ENCODE measurements around the gene RNF212. TPM values are rescaled to one million over a fixed set of nuclear protein-coding genes. Genes with fewer than 3 reads are reported as not detected.

RNF212 gene
- total and polyA plus RNA-seq, 9 of the 15 experiments (the other 6 are each of a cell fraction or from before 2014, with no cell fraction given) = 0.04 TPM; not detected in 8

DNA sequence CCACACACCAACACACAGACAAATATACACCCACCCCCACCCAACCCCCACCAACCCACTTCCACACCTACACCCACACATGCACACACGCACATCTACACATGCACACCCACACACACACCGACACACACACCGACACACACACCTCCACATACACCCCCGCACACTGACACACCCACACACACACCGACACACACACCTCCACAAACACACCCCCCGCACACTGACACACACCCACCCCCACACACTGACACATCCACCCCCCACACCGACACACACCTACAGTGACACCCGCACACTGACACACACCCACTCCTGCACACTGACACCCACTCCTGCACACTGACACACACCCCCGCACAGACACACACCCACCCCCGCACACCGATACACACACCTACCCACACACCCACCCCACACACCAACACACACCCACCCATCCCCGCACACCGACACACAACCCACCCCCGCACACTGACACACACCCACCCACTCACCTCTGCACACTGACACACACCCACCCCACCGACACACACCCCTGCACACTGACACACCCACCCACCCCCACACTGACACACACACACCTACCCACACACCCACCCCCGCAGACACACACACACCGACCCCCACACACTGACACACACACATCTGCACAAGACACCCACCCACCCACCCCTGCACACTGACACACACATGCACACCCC lies 70.9 kb downstream of the RNF212 start (continued):
- TF ChIP-seq FIP1L1 (IDR thresholded peaks at IDR 0.05; ENCODE audit: low read depth, low read length, poor library complexity, severe bottlenecking) (no peak), RBM17 (IDR thresholded peaks at IDR 0.05; ENCODE audit: borderline replicate concordance, low read depth, low read length) (no peak), TRIM24 (IDR thresholded peaks at IDR 0.05) (peak; percentile 21 to 82; a peak in 3 of 4 replicates), SMAD3 (CRISPR knock-in tag; conservative IDR thresholded peaks at IDR 0.05) (no peak), RFX1 (IDR thresholded peaks at IDR 0.05) (no peak), EGR1 (conservative IDR thresholded peaks at IDR 0.05) (peak; percentile 98), RBM15 (IDR thresholded peaks at IDR 0.05; ENCODE audit: insufficient read depth, low read length) (no peak), ZNF263 (CRISPR knock-in tag; IDR thresholded peaks at IDR 0.05; ENCODE audit: borderline replicate concordance) (no peak), MYNN (IDR thresholded peaks at IDR 0.05) (peak; percentile 62), MYNN (CRISPR knock-in tag; IDR thresholded peaks at IDR 0.05) (no peak), ZNF175 (CRISPR knock-in tag; IDR thresholded peaks at IDR 0.05; ENCODE audit: low read depth) (no peak)
- TF ChIP-seq, protein P1, sequence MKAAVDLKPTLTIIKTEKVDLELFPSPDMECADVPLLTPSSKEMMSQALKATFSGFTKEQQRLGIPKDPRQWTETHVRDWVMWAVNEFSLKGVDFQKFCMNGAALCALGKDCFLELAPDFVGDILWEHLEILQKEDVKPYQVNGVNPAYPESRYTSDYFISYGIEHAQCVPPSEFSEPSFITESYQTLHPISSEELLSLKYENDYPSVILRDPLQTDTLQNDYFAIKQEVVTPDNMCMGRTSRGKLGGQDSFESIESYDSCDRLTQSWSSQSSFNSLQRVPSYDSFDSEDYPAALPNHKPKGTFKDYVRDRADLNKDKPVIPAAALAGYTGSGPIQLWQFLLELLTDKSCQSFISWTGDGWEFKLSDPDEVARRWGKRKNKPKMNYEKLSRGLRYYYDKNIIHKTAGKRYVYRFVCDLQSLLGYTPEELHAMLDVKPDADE (conservative IDR thresholded peaks at IDR 0.05; ENCODE audit: control insufficient read depth, low read depth, low read length) = no peak
- TF ChIP-seq, protein P2, sequence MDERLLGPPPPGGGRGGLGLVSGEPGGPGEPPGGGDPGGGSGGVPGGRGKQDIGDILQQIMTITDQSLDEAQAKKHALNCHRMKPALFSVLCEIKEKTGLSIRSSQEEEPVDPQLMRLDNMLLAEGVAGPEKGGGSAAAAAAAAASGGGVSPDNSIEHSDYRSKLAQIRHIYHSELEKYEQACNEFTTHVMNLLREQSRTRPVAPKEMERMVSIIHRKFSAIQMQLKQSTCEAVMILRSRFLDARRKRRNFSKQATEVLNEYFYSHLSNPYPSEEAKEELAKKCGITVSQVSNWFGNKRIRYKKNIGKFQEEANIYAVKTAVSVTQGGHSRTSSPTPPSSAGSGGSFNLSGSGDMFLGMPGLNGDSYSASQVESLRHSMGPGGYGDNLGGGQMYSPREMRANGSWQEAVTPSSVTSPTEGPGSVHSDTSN (CRISPR knock-in tag; IDR thresholded peaks at IDR 0.05; ENCODE audit: low read depth) = no peak
- TF ChIP-seq, protein P2 (tag; conservative IDR thresholded peaks at IDR 0.05; ENCODE audit: low read depth) = no peak
- TF ChIP-seq, protein P3, sequence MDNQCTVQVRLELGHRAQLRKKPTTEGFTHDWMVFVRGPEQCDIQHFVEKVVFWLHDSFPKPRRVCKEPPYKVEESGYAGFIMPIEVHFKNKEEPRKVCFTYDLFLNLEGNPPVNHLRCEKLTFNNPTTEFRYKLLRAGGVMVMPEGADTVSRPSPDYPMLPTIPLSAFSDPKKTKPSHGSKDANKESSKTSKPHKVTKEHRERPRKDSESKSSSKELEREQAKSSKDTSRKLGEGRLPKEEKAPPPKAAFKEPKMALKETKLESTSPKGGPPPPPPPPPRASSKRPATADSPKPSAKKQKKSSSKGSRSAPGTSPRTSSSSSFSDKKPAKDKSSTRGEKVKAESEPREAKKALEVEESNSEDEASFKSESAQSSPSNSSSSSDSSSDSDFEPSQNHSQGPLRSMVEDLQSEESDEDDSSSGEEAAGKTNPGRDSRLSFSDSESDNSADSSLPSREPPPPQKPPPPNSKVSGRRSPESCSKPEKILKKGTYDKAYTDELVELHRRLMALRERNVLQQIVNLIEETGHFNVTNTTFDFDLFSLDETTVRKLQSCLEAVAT (IDR thresholded peaks at IDR 0.05) = peak in 1 of 2 experiments; percentile 88; a peak in 2 of 4 replicates
- TF ChIP-seq, protein P4, sequence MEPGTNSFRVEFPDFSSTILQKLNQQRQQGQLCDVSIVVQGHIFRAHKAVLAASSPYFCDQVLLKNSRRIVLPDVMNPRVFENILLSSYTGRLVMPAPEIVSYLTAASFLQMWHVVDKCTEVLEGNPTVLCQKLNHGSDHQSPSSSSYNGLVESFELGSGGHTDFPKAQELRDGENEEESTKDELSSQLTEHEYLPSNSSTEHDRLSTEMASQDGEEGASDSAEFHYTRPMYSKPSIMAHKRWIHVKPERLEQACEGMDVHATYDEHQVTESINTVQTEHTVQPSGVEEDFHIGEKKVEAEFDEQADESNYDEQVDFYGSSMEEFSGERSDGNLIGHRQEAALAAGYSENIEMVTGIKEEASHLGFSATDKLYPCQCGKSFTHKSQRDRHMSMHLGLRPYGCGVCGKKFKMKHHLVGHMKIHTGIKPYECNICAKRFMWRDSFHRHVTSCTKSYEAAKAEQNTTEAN (CRISPR knock-in tag; IDR thresholded peaks at IDR 0.05) = peak; percentile 92; the same call in 1 of the 2 replicates
- TF ChIP-seq, protein P5, sequence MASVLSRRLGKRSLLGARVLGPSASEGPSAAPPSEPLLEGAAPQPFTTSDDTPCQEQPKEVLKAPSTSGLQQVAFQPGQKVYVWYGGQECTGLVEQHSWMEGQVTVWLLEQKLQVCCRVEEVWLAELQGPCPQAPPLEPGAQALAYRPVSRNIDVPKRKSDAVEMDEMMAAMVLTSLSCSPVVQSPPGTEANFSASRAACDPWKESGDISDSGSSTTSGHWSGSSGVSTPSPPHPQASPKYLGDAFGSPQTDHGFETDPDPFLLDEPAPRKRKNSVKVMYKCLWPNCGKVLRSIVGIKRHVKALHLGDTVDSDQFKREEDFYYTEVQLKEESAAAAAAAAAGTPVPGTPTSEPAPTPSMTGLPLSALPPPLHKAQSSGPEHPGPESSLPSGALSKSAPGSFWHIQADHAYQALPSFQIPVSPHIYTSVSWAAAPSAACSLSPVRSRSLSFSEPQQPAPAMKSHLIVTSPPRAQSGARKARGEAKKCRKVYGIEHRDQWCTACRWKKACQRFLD (CRISPR knock-in tag; IDR thresholded peaks at IDR 0.05) = 0 out of 2 replicates have a peak, but pooled peaks have one; percentile 28

All from K562 (cell line).